GM21423 (cell line): Measurements from ENCODE around the gene ZDHHC14.

Source experiments
- ATAC-seq: cut with Tn5 transposase; IDR thresholded peaks from one replicate; pipeline ENCODE4 v1.9.1; 2021; ENCODE audit warnings: mild to moderate bottlenecking, moderate library complexity; ENCODE audit not compliant: unreplicated experiment

The ZDHHC14 gene

GRCh38 chr6:157438611-157439111, 57.7 kb downstream of the ZDHHC14 start:
- no peak for ATAC-seq

DNA sequence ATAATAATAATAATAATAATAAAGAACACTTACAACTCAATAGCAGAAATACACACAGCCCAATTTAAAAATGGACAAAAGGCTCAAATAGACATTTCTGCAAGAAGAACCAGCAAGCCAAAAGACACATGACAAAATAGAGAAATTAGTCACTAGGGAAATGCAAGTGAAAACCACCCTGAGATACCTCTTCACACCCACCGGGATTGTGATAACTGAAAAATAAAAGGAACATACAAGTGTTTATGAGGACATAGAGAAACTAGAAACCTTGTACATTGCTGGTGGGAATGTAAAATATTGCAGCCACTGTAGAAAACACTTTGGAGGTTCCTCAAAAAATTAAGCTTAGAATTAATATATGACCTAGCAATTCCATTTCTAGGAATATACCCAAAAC, 59.2 kb downstream of the ZDHHC14 start:
- ATAC-seq = no peak

DNA sequence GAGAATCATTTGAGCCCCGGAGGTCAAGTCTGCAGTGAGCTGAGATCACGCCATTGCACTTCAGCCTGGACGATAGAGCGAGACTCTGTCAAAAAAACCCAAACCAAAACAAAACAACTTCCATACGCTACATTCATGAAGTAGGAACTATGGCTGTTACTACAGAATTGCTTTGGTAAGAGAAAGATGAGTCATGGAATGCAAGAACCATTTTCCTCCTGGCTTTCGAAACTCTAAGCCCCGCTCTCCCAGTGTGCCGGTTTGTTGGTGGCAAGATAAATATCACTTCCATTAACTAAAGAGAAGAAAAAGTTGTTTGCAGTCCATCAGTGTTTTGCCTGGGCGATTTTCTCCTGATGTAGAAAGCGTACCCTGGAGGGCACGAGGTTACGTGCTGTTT, 61.3 kb downstream of the ZDHHC14 start:
- ATAC-seq = no peak

DNA sequence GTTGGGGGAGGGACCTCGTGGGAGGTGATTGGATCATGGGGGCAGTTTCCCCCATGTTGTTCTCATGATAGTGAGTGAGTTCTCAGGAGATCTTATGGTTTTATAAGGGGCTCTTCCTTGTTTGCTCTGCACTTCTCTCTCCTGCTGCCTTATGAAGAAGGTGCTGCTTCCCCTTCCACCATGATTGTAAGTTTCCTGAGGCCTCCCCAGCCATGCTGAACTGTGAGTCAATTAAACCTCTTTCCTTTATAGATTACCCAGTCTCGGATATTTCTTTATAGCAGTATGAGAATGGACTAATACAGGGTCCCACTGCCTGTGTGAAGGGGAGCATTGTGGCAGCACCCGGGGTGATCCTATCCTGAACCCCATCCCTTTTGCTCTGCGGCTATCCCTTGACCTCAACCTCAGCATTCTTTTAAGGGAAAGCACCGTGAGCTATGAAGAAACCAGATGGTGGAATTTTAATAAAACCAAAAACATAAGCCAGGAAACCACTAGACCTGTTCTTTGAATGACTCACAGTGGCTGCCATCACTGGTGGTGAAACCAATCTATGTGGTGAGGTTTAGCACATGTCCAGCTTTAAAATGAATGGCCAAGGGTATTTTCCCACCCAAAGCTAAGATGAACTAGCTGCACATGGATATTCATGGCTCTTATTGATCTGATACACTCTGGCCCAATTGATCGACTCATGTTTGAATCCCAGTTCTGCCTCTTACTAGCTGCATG, 62.2 kb downstream of the ZDHHC14 start:
- ATAC-seq = peak; percentile 91

DNA sequence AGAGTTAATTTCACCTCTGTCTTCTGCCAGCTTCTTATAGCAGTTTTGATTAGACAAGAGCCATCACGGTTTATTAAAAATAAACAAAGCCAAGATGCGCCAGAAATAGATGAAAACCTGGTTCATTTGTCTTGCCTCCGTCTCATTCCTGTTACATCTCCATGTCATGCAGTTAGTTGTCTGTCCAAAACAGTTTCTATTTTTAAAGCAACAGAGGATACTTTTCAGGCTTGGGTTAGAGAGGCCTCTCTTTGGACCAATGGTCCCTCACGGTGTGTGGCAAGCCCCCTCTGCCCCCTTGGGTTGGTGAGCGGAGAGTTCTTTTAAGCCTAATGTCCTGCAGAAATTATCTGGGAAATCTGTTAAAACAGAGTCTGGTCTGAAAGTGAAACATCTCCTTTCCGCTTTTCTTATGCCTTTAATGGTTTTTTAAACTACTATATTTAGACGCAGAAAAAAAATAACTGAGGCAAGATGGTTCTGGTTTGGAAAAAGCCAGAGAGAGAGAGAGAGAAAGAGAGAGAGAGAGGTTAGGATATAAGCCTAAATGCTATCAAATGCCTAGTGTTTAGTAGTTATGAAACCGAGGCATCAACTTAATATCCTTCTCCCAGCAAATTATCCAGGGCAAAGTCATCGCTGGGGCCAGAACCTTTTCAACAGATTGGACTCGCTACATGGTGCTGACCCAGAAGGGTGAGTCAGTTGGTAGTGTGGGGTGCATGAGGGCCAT, 64.5 kb downstream of the ZDHHC14 start:
- no peak for ATAC-seq

GRCh38 chr6:157447735-157448134, 66.7 kb downstream of the ZDHHC14 start:
- no peak for ATAC-seq

DNA sequence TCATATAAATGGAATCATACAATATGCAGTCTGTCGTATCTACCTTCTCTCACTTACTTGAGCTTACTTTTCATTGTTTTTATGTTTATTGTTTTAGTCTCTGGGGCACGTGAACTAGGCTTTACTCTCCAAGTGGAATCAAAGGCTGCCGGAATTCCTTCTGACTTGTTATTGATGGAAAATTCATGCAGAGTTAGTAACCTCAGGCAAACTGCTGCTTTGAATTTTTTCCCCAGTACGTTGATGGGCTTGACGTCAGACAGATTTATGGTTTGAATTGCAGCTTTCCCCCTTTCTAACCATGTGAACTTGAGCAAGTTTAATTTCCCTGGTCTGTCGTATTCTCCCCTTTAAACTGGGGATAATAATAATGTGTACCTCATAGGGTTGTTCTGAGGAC, 68.6 kb downstream of the ZDHHC14 start:
- ATAC-seq = no peak

DNA sequence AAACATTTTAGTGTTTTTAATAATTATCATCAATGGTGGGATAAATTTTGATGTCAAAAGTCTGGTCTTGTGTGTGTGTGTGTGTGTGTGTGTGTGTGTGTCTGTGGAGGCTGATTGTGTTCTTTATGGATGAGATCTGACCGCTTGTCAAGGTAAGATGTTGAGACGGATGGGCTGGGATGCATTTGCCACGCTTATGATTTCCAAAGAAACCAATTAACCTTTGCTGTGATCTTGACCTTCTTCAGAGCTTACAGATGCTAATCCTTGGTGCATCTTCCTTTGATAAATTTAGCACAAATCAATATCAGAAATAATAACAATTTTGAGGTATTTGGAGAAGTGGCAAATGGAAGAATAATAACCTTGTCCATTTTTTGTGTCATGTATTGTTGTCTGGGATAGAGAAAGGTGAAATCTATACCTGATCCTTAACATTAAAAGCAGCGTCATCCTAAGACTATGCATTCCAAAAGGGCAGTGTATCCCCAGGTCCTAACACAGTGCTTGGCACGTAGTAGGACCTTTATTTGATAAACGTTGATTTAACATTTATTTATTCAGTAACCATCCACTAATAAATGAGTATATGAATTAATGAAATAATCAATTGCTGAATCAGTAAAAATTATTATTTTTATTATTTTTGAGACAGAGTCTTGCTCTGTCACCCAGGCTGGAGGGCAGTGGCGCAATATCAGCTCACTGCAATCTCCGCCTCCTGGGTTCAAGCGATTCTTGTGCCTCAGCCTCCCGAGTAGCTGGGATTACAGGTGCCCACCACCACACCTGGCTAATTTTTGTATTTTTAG, 70.1 kb downstream of the ZDHHC14 start:
- no peak for ATAC-seq

DNA sequence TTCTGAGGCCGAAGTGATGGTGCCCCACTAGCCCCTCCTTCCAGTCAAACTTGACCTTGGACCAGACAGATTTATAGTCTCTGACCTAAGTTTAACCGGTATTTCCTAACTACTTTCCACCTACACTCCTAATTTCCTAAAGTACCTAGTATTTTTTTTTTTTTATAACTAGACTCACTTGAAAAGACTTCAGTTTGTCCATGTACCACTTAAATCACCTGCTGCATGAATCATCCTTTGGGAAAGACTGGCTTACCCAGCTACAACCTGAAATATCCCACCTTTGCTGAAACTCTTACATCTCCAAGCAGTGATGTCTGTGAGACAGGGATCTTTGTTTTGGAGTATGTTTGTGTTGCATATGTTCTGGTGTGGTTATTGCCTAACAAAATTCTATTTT, 71.1 kb downstream of the ZDHHC14 start:
- no peak for ATAC-seq

GRCh38 chr6:157453131-157453530, 72.1 kb downstream of the ZDHHC14 start:
- ATAC-seq = no peak

DNA sequence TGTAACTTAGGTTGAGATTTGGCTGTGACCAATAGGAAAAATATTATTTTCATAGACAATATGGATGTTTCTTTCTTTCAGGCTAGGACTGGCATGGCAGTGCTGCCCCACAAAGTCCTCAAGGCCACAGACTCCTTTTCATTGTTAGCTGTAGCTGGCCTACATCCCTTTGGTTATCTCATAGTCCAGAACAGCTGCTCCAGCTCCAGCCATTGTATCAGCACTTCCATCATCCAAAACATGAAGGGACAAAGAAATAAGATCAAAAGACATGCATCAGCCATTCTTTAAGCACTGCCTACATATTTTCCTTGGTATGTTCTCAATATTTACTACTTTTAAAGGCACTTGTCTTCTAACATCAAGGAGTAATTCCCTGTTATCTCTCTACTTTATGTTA, 73.0 kb downstream of the ZDHHC14 start:
- ATAC-seq = no peak

DNA sequence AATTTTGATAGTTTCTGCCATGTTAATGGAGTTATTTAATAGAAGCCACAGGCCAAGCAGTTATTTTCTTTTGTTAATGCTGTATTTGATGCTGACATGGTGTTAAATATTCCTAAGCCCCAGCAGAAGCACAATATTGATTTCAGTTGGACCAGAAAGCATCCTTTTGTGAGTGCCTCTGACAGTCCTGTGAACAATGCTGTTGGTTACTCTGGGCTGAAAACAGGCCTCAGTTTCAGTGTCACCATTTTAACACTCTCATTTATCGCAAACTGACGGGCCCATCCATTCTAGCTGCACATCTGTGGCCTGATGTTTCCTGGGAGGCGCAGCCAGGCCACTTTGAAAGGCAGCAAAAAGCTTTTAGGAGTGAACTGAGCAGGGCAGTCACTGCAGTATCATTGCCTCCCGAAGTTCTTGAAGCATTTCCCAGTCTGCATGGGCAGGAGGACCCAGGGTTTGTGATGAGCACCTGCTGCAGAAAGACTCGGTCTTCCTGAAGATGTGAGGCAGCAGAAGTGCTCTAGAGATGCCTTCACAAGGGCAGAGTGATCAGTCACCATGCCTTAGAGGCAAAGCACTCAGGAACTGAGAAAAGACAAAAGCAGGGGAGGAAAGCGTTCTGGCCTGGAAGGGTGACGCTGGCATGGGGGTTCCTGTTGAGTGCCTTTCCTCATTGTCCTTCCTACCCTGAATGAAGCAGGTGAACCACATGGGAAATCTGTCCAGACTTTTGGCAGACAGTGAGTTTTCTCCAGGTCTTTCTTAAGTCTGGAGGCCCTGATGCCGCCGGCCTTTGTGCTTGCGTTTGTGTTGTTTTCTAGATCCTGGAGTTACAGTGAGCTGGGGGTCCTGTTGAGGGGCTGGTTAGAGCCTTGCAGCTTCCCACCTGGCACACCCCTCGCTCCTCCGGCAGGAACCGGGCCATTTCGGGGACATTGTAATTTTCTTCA, 74.0 kb downstream of the ZDHHC14 start:
- ATAC-seq = no peak

DNA sequence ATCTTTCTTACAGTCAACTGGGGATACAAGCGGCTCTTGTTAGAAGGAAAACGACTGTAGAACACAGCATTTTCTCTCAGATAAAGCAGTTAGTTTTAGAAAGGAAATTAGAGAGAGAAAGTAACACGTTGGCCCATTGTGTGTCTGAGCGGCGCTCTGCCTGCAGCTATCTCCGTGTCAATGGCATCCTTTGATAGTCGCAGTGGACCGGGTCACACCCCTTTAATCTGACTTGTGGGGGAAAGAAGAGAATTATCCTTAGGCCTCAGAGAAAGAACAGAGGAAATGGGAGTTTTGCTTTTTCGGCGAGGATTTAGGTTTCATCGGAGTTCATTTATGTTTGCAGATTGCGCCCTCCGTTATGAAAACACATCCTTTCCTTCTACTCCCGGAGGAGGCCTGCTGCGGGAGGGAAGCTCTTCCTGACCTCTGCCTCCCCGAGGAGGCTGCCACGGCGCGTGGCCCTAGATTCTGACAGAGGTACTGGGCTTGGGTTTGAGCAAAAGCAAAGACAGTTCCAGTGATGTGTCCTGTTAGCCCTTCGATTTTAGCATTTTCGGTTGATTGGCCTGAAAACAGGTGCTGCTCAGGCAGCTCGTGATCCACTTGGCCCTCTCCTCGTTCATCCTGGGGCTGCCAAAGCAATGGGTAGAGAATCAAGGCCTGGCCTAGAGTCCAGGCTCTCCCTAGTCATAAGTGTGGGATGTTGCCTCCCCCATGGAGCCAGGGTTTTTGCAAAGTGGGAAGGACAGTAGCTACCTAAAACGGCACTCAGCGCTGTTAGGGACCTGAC, 74.9 kb downstream of the ZDHHC14 start:
- no peak for ATAC-seq

GRCh38 chr6:157456524-157456829, 75.5 kb downstream of the ZDHHC14 start:
- ATAC-seq = no peak

- ATAC-seq = no peak
Measured at GRCh38 chr6:157457787-157458186, 76.8 kb downstream of the ZDHHC14 start.

GRCh38 chr6:157459327-157459726, 78.3 kb downstream of the ZDHHC14 start:
- no peak for ATAC-seq

DNA sequence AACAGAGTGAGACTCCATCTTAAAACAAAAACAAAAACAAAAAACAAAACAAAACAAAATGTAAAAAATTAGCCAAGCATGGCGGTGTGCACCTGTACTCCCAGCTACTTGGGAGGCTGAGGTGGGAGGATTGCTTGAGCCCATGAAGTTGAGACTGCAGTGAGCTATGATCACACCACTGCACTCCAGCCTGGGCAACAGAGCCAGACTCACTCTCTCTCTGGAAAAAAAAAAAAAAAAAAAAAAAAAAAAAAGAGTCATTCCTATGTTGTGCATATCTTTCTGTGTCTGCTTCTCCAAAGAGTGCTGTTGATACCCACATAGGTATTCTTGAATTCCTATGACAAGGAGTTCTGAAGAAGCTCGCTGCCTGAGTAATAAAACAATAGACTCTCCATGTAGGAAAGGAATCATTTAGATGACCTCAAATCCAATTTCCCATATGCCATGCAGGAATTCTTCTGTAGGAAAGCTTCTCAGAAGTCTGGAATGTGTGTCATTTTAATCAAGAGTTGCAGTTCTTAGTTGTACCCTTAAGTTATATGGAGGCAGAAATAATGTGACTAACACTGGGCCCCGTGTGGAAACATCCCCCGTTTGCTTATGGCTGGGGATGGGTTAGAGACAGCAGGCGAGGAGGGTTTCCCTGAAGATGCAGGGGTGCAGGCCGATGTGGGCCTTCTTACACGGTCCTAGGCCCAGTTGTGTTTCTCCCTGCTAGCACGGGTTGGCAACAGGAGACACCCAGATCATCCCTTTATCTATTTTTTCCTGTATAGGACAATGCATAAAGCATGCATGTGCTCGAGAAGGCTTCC, 79.4 kb downstream of the ZDHHC14 start:
- ATAC-seq = no peak

- ATAC-seq = peak; percentile 55
Measured at GRCh38 chr6:157461000-157461915, 80.3 kb downstream of the ZDHHC14 start.
